Body of pancreas (tissue), 4 donors: ENCODE results near the gene PDE4D.

ENCODE experiments used
- POLR2A ChIP-seq, 3 donors: fragments of 450-650 bp; IDR thresholded peaks; one replicate each; pipeline ENCODE4 v1.6.1; 2016; ENCODE audit warnings: antibody characterized with exemption in 3 of 3, mild to moderate bottlenecking in 2 of 3
- TF ChIP-seq, protein P1 (sequence below), 7 experiments: fragments of 450-650 bp in 4 of 7; fragments of 200-600 bp in 3 of 7; sonication (generic) in 3 of 7; IDR thresholded peaks; one replicate each; pipeline ENCODE4 v1.5.1; 2016 to 2019; ENCODE audit warnings: antibody characterized with exemption in 7 of 7

- TF ChIP-seq, protein P1, sequence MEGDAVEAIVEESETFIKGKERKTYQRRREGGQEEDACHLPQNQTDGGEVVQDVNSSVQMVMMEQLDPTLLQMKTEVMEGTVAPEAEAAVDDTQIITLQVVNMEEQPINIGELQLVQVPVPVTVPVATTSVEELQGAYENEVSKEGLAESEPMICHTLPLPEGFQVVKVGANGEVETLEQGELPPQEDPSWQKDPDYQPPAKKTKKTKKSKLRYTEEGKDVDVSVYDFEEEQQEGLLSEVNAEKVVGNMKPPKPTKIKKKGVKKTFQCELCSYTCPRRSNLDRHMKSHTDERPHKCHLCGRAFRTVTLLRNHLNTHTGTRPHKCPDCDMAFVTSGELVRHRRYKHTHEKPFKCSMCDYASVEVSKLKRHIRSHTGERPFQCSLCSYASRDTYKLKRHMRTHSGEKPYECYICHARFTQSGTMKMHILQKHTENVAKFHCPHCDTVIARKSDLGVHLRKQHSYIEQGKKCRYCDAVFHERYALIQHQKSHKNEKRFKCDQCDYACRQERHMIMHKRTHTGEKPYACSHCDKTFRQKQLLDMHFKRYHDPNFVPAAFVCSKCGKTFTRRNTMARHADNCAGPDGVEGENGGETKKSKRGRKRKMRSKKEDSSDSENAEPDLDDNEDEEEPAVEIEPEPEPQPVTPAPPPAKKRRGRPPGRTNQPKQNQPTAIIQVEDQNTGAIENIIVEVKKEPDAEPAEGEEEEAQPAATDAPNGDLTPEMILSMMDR (IDR thresholded peaks at IDR 0.05) = no peak
- no peak for TF ChIP-seq POLR2A (IDR thresholded peaks at IDR 0.05)
Measured at GRCh38 chr5:59500014-59500413, 393.5 kb downstream of the PDE4D start.
